ENCODE data around the gene RTP1. TPM values are rescaled to one million over a fixed set of nuclear protein-coding genes. Genes with fewer than 3 reads are reported as not detected.

The RTP1 gene
- total RNA-seq, 2 experiments from 2014 or later, result not detected

DNA sequence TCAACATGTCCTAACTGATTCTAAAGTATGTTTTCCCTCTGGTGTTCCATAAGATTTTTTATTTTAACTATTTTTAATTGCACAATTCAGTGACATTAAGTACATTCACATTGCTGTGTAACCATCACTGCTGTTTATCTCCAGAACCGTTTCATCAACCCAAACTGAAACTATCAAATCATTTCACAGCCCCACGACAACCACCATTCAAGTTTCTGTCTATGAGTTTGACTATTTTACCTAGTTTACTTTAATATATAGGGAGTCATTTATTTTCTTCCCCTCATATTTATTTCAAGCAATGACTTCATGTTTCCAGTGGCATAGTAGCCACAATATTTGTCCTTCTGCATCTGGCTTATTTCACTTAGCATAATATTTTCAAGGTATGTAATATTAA, 8.4 kb downstream of the RTP1 start:
- BruUV-seq (replicated peaks), result no TSS peak
- H3K27ac ChIP-seq (ENCODE audit: low read depth, low read length, poor library complexity, severe bottlenecking), result no peak overlapping the region
- no peaks in the 10 kb centered on the region for H3K9me3 ChIP-seq (ENCODE audit: low read length)
- no peaks in the 10 kb centered on the region for H3K79me2 ChIP-seq (ENCODE audit: insufficient read depth, low read depth, low read length)
- H4K20me1 ChIP-seq (ENCODE audit: insufficient read depth, low read length), result no peaks in the 10 kb centered on the region
- no peak for DNase-seq (ENCODE audit: low spot score)
- ChIA-PET CTCF (ENCODE audit: unreplicated experiment) (no interaction called here), POLR2A (no interaction called here)
- H3K9me2 ChIP-seq (ENCODE audit: insufficient read depth, low read length), result no peaks in the 10 kb centered on the region
- no peak overlapping the region for H3K4me2 ChIP-seq (ENCODE audit: low read length)
- intact Hi-C loops (cut with micrococcal nuclease; ENCODE audit: unreplicated experiment), result no loop called here
- TF ChIP-seq EZH2phosphoT487 (IDR thresholded peaks at IDR 0.05; ENCODE audit: borderline replicate concordance, low read depth, low read length), result no peak
- TF ChIP-seq, protein P1, sequence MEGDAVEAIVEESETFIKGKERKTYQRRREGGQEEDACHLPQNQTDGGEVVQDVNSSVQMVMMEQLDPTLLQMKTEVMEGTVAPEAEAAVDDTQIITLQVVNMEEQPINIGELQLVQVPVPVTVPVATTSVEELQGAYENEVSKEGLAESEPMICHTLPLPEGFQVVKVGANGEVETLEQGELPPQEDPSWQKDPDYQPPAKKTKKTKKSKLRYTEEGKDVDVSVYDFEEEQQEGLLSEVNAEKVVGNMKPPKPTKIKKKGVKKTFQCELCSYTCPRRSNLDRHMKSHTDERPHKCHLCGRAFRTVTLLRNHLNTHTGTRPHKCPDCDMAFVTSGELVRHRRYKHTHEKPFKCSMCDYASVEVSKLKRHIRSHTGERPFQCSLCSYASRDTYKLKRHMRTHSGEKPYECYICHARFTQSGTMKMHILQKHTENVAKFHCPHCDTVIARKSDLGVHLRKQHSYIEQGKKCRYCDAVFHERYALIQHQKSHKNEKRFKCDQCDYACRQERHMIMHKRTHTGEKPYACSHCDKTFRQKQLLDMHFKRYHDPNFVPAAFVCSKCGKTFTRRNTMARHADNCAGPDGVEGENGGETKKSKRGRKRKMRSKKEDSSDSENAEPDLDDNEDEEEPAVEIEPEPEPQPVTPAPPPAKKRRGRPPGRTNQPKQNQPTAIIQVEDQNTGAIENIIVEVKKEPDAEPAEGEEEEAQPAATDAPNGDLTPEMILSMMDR (conservative IDR thresholded peaks at IDR 0.05; ENCODE audit: low read length), result no peak
- H2AFZ ChIP-seq (ENCODE audit: low read length), result no peak overlapping the region
- H3K4me3 ChIP-seq (ENCODE audit: low read depth, low read length, poor library complexity, severe bottlenecking), result no peak overlapping the region
- H3K4me1 ChIP-seq (ENCODE audit: insufficient read depth, low read length, poor library complexity, severe bottlenecking), result peaks cover 14% of the 10 kb centered on the region
- no peaks in the 10 kb centered on the region for H3K36me3 ChIP-seq (ENCODE audit: insufficient read depth, low read length)

DNA sequence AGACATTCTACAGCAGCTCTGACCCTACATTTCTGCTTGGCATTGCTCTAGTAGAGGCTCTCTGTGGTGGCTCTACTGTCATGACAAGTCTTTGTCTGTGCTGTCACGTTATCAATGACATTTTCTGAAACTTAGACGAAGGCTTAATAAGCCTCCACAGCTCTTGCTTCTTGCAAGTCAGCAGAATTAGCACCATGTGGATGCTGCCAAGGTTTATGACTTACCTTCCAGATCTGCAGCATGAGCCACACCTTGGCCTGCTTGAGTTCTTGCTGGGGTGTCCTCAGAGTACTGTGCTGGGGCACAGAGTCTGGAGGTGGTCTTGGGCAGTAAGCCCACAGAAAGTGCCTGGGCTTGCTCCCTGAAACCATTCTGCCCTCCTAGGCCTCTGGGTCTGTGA, 9.8 kb downstream of the RTP1 start:
- Histone ChIP-seq H2AFZ (ENCODE audit: low read length) (no peak overlapping the region), H4K20me1 (ENCODE audit: insufficient read depth, low read length) (no peaks in the 10 kb centered on the region), H3K4me3 (ENCODE audit: low read depth, low read length, poor library complexity, severe bottlenecking) (no peak overlapping the region), H3K9me3 (ENCODE audit: low read length) (no peaks in the 10 kb centered on the region), H3K27ac (ENCODE audit: low read depth, low read length, poor library complexity, severe bottlenecking) (no peak overlapping the region), H3K9me2 (ENCODE audit: insufficient read depth, low read length) (no peaks in the 10 kb centered on the region), H3K79me2 (ENCODE audit: insufficient read depth, low read depth, low read length) (no peaks in the 10 kb centered on the region), H3K4me1 (ENCODE audit: insufficient read depth, low read length, poor library complexity, severe bottlenecking) (peaks cover 2% of the 10 kb centered on the region), H3K4me2 (ENCODE audit: low read length) (no peak overlapping the region), H3K36me3 (ENCODE audit: insufficient read depth, low read length) (no peaks in the 10 kb centered on the region)
- no peak for DNase-seq (ENCODE audit: low spot score)
- BruUV-seq (replicated peaks), result no TSS peak
- ChIA-PET POLR2A (interaction anchor here (0.5 kb wide), 1 partner anchor 716 kb away, joined by 3 read pairs; no protein-coding TSS in a partner anchor), CTCF (ENCODE audit: unreplicated experiment) (no interaction called here)
- TF ChIP-seq, protein P1 (conservative IDR thresholded peaks at IDR 0.05; ENCODE audit: low read length), result no peak
- no peak for TF ChIP-seq EZH2phosphoT487 (IDR thresholded peaks at IDR 0.05; ENCODE audit: borderline replicate concordance, low read depth, low read length)
- intact Hi-C loops (cut with micrococcal nuclease; ENCODE audit: unreplicated experiment), result no loop called here

DNA sequence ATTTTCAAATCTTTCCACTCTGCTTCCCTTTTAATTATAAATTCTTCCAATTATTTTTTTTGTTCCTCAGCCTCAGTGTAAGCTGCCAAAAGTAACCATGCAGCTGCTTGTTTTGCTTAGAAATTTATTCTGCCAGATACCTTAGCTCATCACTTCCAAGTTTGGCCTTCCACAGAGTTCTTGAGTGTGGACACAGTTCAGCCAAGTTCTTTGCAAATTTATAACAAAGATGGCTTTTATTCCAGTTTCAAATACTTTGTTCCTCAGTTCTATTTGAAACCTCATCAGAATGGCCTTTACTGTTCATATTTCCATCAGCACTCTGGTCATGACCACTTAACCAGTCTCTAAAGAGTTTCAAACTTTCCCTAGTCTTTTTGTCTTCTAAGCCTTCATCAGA, 10.3 kb downstream of the RTP1 start:
- Histone ChIP-seq H3K4me2 (ENCODE audit: low read length) (no peak overlapping the region), H2AFZ (ENCODE audit: low read length) (no peak overlapping the region), H3K27ac (ENCODE audit: low read depth, low read length, poor library complexity, severe bottlenecking) (no peak overlapping the region), H4K20me1 (ENCODE audit: insufficient read depth, low read length) (no peaks in the 10 kb centered on the region), H3K4me1 (ENCODE audit: insufficient read depth, low read length, poor library complexity, severe bottlenecking) (no peaks in the 10 kb centered on the region), H3K4me3 (ENCODE audit: low read depth, low read length, poor library complexity, severe bottlenecking) (no peak overlapping the region), H3K79me2 (ENCODE audit: insufficient read depth, low read depth, low read length) (no peaks in the 10 kb centered on the region), H3K9me2 (ENCODE audit: insufficient read depth, low read length) (no peaks in the 10 kb centered on the region), H3K9me3 (ENCODE audit: low read length) (no peaks in the 10 kb centered on the region), H3K36me3 (ENCODE audit: insufficient read depth, low read length) (no peaks in the 10 kb centered on the region)
- POLR2A ChIA-PET, result interaction anchor here (0.5 kb wide), 1 partner anchor 717 kb away, joined by 3 read pairs; no protein-coding TSS in a partner anchor
- CTCF ChIA-PET (ENCODE audit: unreplicated experiment), result no interaction called here
- intact Hi-C loops (cut with micrococcal nuclease; ENCODE audit: unreplicated experiment), result no loop called here
- no TSS peak for BruUV-seq (replicated peaks)
- no peak for TF ChIP-seq EZH2phosphoT487 (IDR thresholded peaks at IDR 0.05; ENCODE audit: borderline replicate concordance, low read depth, low read length)
- TF ChIP-seq, protein P1 (conservative IDR thresholded peaks at IDR 0.05; ENCODE audit: low read length), result no peak
- DNase-seq (ENCODE audit: low spot score), result no peak
